22Rv1 (cell line): ENCODE data around the gene SLC16A8.

Source experiments
- CTCF ChIP-seq: fragments of 450-650 bp; IDR thresholded peaks from 2 replicates; pipeline ENCODE4 v1.5.1; 2017; ENCODE audit warnings: mild to moderate bottlenecking
- ZFX ChIP-seq: fragments of 450-650 bp; IDR thresholded peaks from 2 replicates; pipeline ENCODE4 v1.6.1; 2017; ENCODE audit warnings: antibody characterized with exemption, borderline replicate concordance

GRCh38 chr22:38049812-38050619 lies 34.0 kb downstream of the SLC16A8 start:
- TF ChIP-seq CTCF = no peak
- TF ChIP-seq ZFX = no peak
